Choroid plexus epithelial cell (primary cell): ENCODE data around the gene KNDC1.

Experiments used
- DNase-seq: peaks from one replicate; pipeline ENCODE4 v3.0.0-alpha.2; 2010; ENCODE audit warnings: low read depth
- H3K4me3 ChIP-seq: 2 replicates; pipeline ENCODE4 v1.5.1; 2011; ENCODE audit warnings: low read depth, mild to moderate bottlenecking, control low read depth, low read length, moderate library complexity
- TF ChIP-seq, protein P1 (sequence below): conservative IDR thresholded peaks from 2 replicates; pipeline ENCODE4 v1.5.1; 2011; ENCODE audit warnings: low read depth, mild to moderate bottlenecking, control low read depth, inconsistent platforms, low read length, moderate library complexity

The KNDC1 gene

DNA sequence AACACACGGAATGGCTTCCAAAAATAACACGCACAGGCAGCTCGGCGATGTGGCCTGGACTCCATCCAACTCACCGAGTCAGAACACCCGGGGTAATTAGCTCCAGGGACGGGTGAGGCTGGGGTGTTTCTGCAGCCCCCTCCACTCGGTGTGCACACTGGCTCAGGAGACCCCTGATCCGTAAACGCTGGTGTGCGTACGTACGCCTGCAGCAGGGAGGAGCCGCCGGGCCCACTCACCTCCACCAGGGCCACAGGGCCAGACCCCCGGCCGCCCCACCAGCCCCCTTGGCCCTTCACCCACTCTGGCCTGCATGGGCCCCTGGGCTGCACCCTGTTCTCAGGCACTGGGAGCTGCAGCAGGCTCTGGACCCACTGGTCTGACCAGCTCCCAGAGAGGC lies 47.6 kb downstream of the KNDC1 start:
- TF ChIP-seq, protein P1, sequence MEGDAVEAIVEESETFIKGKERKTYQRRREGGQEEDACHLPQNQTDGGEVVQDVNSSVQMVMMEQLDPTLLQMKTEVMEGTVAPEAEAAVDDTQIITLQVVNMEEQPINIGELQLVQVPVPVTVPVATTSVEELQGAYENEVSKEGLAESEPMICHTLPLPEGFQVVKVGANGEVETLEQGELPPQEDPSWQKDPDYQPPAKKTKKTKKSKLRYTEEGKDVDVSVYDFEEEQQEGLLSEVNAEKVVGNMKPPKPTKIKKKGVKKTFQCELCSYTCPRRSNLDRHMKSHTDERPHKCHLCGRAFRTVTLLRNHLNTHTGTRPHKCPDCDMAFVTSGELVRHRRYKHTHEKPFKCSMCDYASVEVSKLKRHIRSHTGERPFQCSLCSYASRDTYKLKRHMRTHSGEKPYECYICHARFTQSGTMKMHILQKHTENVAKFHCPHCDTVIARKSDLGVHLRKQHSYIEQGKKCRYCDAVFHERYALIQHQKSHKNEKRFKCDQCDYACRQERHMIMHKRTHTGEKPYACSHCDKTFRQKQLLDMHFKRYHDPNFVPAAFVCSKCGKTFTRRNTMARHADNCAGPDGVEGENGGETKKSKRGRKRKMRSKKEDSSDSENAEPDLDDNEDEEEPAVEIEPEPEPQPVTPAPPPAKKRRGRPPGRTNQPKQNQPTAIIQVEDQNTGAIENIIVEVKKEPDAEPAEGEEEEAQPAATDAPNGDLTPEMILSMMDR = no peak
- H3K4me3 ChIP-seq = no peak overlapping the region
- DNase-seq = no peak

DNA sequence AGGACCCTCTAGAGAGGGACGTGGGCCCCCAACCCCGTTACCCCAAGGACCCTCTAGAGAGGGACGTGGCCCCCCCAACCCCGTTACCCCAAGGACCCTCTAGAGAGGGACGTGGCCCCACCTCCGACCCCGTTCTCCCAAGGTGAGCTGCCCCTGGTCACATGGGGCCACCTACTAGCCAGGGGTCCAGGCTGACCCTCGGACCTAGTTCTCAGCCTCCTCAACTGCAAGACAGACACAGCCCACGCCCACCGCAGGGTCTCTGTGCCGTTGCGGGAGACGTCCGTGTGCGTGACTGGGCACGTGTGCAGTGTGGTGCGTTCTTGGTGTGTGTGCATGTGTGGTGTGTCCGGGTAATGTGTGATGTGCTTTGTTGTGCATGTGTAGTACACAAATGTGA lies 48.4 kb downstream of the KNDC1 start:
- no peak for DNase-seq
- TF ChIP-seq, protein P1 = no peak
- H3K4me3 ChIP-seq = no peak overlapping the region

DNA sequence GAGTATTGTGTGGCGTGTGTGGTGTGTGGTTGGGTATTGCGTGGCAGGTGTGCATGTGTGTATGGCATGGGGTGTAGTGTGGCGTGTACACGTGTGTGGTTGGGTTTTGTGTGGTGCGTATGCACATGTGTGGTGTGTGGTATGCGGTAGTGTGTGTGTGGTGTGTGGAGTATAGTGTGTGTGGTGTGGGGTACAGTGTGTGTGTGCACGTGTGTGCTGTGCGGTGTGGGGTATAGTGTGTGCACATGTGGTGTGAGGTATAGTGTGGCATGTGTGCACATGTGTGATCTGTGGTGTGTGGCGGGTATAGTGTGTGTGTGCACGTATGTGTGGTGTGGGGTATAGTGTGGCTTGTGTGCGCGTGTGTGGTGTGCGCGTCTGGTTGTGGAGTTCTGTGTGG lies 49.1 kb downstream of the KNDC1 start:
- DNase-seq = no peak
- H3K4me3 ChIP-seq = no peak overlapping the region
- TF ChIP-seq, protein P1 = no peak

DNA sequence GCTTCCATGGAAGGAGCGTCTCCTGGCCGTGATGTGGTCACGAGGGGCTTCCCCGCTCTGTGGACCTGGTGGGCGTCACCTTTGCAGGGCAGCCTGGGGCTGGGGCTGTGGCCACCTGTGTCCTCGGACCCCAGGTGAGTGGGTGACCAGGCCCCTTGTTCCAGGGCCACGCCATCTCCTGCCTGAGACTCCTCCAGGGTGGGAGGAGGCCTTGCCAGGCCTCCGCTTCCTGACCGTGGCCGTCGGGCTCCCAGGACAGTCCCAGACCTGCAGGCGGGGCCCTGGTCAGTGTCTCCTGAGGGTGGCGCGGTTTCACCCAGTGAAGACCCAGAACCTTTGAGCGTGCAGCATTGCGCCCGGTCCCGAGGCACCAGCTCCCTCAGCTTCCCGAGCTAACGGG lies 49.6 kb downstream of the KNDC1 start:
- H3K4me3 ChIP-seq = no peak overlapping the region
- no peak for DNase-seq
- TF ChIP-seq, protein P1 = no peak

DNA sequence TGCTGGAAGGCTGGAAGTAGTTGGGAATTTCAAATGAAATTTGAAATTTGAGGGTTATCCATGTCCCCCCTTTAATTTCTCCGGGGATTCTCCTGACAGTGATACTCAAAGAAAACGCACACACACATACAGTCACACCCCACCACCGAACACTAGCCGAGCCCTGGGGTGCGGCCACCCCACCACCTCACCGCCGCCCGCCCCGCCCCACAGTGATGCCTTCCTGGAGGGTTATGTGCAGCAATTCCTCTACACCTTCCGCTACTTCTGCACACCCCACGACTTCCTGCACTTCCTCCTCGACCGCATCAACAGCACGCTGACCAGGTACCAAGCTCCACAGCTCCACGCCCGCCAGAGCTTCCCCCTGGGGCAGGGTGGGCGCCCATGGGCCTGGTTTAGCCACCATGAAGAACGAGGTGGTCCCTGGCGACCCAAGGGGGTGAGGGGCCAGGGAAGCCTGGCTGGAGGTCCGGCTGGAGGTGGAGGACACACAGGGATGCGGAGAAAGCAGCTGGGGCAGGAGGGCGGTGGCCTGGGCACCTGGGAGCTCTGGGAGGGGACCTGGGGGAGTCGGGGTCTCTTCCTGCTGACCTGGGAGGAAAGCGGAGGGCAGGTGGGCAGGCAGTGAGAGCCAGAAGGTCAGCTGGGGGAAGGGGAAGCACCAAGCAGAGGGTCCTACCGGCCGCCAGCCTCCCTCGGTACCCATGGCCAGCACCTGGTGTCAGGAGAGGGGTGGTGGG lies 50.5 kb downstream of the KNDC1 start:
- TF ChIP-seq, protein P1 = no peak
- no peak overlapping the region for H3K4me3 ChIP-seq
- DNase-seq = no peak

DNA sequence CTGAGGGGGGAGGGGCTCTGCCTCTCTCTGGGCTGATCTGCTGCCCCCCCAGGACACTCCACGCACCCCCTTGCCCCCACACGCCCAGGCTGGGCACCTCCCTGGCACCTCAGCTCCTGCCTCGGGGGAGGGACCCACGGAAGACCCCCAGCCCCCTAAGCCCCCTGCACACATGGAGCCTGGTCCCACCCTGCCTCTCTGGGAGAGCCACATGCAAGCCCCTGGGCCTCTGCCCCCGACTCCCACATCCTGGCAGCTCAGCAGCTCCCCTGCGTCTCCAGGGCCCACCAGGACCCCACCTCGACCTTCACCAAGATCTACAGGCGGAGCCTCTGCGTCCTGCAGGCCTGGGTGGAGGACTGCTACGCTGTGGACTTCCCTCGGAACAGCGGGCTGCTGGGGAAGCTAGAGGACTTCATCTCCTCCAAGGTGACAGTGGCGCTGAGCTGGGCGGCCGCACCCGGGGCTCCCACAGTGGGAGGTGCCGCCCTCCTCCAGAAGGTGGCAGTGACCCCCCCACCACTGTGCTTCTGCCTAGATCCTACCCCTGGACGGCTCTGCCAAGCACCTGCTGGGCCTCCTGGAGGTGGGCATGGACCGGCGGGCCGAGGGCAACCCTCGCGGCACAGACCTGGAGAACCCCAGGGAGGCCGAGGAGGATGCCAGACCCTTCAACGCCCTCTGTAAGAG lies 51.3 kb downstream of the KNDC1 start:
- H3K4me3 ChIP-seq = no peak overlapping the region
- no peak for DNase-seq
- TF ChIP-seq, protein P1 = no peak
